Measurements from ENCODE around the gene GALR1. TPM values are rescaled to one million over a fixed set of nuclear protein-coding genes. Genes with fewer than 3 reads are reported as not detected.

The GALR1 gene
- total RNA-seq, 4 donors from 2014 or later, result 0.27 to 0.83 TPM; not detected in 2

GRCh38 chr18:77206676-77207374 lies 42.8 kb upstream of the GALR1 start:
- peak overlapping the region; percentile 6 to 67 (median 38) for H3K27ac ChIP-seq
- TF ChIP-seq, protein P1, sequence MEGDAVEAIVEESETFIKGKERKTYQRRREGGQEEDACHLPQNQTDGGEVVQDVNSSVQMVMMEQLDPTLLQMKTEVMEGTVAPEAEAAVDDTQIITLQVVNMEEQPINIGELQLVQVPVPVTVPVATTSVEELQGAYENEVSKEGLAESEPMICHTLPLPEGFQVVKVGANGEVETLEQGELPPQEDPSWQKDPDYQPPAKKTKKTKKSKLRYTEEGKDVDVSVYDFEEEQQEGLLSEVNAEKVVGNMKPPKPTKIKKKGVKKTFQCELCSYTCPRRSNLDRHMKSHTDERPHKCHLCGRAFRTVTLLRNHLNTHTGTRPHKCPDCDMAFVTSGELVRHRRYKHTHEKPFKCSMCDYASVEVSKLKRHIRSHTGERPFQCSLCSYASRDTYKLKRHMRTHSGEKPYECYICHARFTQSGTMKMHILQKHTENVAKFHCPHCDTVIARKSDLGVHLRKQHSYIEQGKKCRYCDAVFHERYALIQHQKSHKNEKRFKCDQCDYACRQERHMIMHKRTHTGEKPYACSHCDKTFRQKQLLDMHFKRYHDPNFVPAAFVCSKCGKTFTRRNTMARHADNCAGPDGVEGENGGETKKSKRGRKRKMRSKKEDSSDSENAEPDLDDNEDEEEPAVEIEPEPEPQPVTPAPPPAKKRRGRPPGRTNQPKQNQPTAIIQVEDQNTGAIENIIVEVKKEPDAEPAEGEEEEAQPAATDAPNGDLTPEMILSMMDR (IDR thresholded peaks at IDR 0.05), result no peak
- TF ChIP-seq POLR2A (IDR thresholded peaks at IDR 0.05), result no peak
- H3K27me3 ChIP-seq, result no peaks in the 10 kb centered on the region
- no peak overlapping the region for H3K4me3 ChIP-seq
- DNase-seq, result no peak
- H3K9me3 ChIP-seq, result no peaks in the 10 kb centered on the region
- H3K36me3 ChIP-seq, result no peaks in the 10 kb centered on the region
- H3K4me1 ChIP-seq, result peaks cover 0 to 24% (median 2%) of the 10 kb centered on the region in 4 donors

DNA sequence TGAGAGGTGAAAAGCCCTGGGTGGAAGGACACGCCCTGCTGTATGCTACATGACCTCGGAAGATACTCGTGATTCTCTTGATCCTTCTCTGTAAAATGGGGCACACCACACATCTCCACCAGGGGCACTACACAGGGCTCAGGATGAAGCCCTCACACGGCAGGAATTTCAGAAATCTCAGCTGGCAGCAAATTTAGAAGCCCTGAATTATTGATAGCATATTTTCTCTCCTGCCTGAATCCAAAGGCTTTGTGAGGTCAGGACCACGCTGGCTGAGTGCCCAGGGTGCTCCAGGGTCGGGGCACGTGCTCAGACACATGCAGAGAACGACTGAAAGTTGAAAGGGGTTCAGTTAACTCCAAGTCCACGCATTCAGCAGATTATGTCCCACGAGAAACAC lies 42.1 kb upstream of the GALR1 start:
- DNase-seq, result peak in 2 of 3 donors; percentile 64 to 76
- Histone ChIP-seq H3K4me3 (no peak overlapping the region), H3K36me3 (no peaks in the 10 kb centered on the region), H3K9me3 (no peaks in the 10 kb centered on the region), H3K4me1 (peaks cover 0 to 24% (median 2%) of the 10 kb centered on the region in 4 donors), H3K27ac (peak overlapping the region; percentile 6 to 67 (median 24)), H3K27me3 (no peaks in the 10 kb centered on the region)
- TF ChIP-seq, protein P1 (IDR thresholded peaks at IDR 0.05), result peak; percentile 40 to 61 (median 48)
- TF ChIP-seq POLR2A (IDR thresholded peaks at IDR 0.05), result no peak

GRCh38 chr18:77208964-77209363 lies 40.7 kb upstream of the GALR1 start:
- Histone ChIP-seq H3K4me3 (peak overlapping the region in 3 of 4 donors; percentile 3 to 23 (median 9)), H3K27ac (peak overlapping the region in 3 of 4 donors; percentile 49 to 67 (median 59)), H3K4me1 (peaks cover 0 to 24% (median 2%) of the 10 kb centered on the region in 4 donors), H3K27me3 (no peaks in the 10 kb centered on the region), H3K36me3 (no peaks in the 10 kb centered on the region), H3K9me3 (no peaks in the 10 kb centered on the region)
- TF ChIP-seq, protein P1 (IDR thresholded peaks at IDR 0.05), result no peak
- no peak for TF ChIP-seq POLR2A (IDR thresholded peaks at IDR 0.05)
- DNase-seq, result peak in 2 of 3 donors; percentile 41 to 74

DNA sequence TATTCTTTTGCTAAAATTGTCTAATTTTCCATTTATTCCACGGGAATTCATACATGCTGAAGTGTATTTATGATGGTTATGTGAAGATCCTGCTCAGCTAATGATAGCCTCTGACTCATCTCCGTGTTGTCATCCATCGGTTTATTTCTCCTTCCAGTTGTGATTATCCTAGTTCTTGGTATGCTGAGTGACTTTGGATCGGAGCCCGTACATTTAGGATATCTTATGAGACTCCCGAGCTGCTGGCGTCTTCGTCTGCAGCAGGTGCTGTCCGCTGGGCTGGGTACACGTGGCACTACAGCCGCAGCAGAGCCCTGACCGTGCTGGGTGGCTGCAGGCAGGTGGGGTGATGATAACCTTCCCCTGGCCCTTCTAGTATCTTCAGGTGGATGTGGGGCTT lies 40.1 kb upstream of the GALR1 start:
- no peak for DNase-seq
- TF ChIP-seq, protein P1 (IDR thresholded peaks at IDR 0.05), result no peak
- no peak for TF ChIP-seq POLR2A (IDR thresholded peaks at IDR 0.05)
- no peak overlapping the region for H3K4me3 ChIP-seq
- peak overlapping the region in 2 of 4 donors; percentile 49 to 59 for H3K27ac ChIP-seq
- H3K36me3 ChIP-seq, result no peaks in the 10 kb centered on the region
- no peaks in the 10 kb centered on the region for H3K9me3 ChIP-seq
- H3K27me3 ChIP-seq, result no peaks in the 10 kb centered on the region
- H3K4me1 ChIP-seq, result peaks cover 0 to 24% (median 2%) of the 10 kb centered on the region in 4 donors

- Histone ChIP-seq H3K27ac (peak overlapping the region in 1 of 4 donors; percentile 49), H3K27me3 (no peaks in the 10 kb centered on the region), H3K9me3 (no peaks in the 10 kb centered on the region), H3K4me1 (peaks cover 0 to 24% (median 2%) of the 10 kb centered on the region in 4 donors), H3K36me3 (no peaks in the 10 kb centered on the region), H3K4me3 (no peak overlapping the region)
- TF ChIP-seq, protein P1 (IDR thresholded peaks at IDR 0.05), result no peak
- no peak for TF ChIP-seq POLR2A (IDR thresholded peaks at IDR 0.05)
- DNase-seq, result no peak
These were observed 39.4 kb upstream of the GALR1 start for GRCh38 chr18:77210249-77210648.

Measured in Peyer's patch (tissue), 4 donors.